A673 (cell line): ENCODE results near the gene ITPR3. TPM values are rescaled to one million over a fixed set of nuclear protein-coding genes. Genes with fewer than 3 reads are reported as not detected.

Experiments
- BruUV-seq: library from RNA; stranded (reverse); fragments of 400-500 nt; replicated peaks from 2 replicates; lab custom pipeline; 2021; lab: Mats Ljungman, UMichigan
- CTCF ChIA-PET: fragments of 300-600 bp; sonication (Branson Sonifier 250); formaldehyde crosslinking; loops from one replicate; lab custom pipeline; 2022; ENCODE audit warnings: antibody characterized with exemption; lab: Charles Lee
- POLR2A ChIA-PET: fragments of 300-600 bp; sonication (Branson Sonifier 250); formaldehyde crosslinking; loops from one replicate; lab custom pipeline; 2022; ENCODE audit warnings: antibody characterized with exemption; ENCODE audit not compliant: low non-redundant PET; lab: Charles Lee
- DNase-seq: peaks from one replicate; pipeline ENCODE4 v3.0.0-alpha.2; 2015; ENCODE audit warnings: low spot score
- H3K27ac ChIP-seq: fragments of 200-600 bp; sonication (generic); 2 replicates; pipeline ENCODE4 v1.5.1; 2016; ENCODE audit warnings: mixed run types, low read depth, mild to moderate bottlenecking, mixed read lengths, antibody characterized with exemption, low read length; ENCODE audit not compliant: poor library complexity, severe bottlenecking
- H3K27me3 ChIP-seq: fragments of 200-600 bp; sonication (generic); replicated peaks from 2 replicates; pipeline ENCODE4 v1.6.1; 2017; ENCODE audit warnings: mixed run types, low read depth, mild to moderate bottlenecking, mixed read lengths, antibody characterized with exemption, low read length; ENCODE audit not compliant: insufficient read depth, poor library complexity
- H3K36me3 ChIP-seq: fragments of 200-600 bp; sonication (generic); 2 replicates; pipeline ENCODE4 v1.6.1; 2016; ENCODE audit warnings: mixed run types, mild to moderate bottlenecking, mixed read lengths, antibody characterized with exemption, low read length; ENCODE audit not compliant: insufficient read depth, poor library complexity, severe bottlenecking
- H3K4me1 ChIP-seq: fragments of 200-600 bp; sonication (generic); 2 replicates; pipeline ENCODE4 v1.6.1; 2017; ENCODE audit warnings: mixed run types, mild to moderate bottlenecking, mixed read lengths, antibody characterized with exemption, low read length; ENCODE audit not compliant: insufficient read depth, poor library complexity, severe bottlenecking
- H3K4me3 ChIP-seq: fragments of 200-600 bp; sonication (generic); 2 replicates; pipeline ENCODE4 v1.5.1; 2016; ENCODE audit warnings: low read depth, mixed run types, mild to moderate bottlenecking, mixed read lengths, low read length; ENCODE audit not compliant: poor library complexity, severe bottlenecking
- H3K9me3 ChIP-seq: fragments of 200-600 bp; sonication (generic); 2 replicates; pipeline ENCODE4 v1.6.1; 2016; ENCODE audit warnings: mixed run types, low read depth, mild to moderate bottlenecking, mixed read lengths, antibody characterized with exemption, low read length; ENCODE audit not compliant: poor library complexity, severe bottlenecking
- CTCF ChIP-seq: fragments of 300-800, 200-600 bp; sonication (generic); conservative IDR thresholded peaks from 2 replicates; pipeline ENCODE4 v1.5.1; 2017; ENCODE audit warnings: low read depth, mild to moderate bottlenecking, antibody characterized with exemption, low read length, moderate library complexity, mixed read lengths
- EZH2 ChIP-seq: fragments of 200-600 bp; sonication (generic); IDR thresholded peaks from 2 replicates; pipeline ENCODE4 v1.6.1; 2017; ENCODE audit warnings: borderline replicate concordance, low read depth, mild to moderate bottlenecking, mixed read lengths, antibody characterized with exemption, low read length; ENCODE audit not compliant: poor library complexity, severe bottlenecking
- intact Hi-C: fragments of 100-400 bp; cut with micrococcal nuclease; formaldehyde crosslinking; loops from one replicate; pipeline ENCODE4 v1.10.0; 2022; ENCODE audit not compliant: unreplicated experiment
- total RNA-seq: library from RNA; stranded (reverse); gene quantifications from 2 replicates; pipeline ENCODE4 v1.2.3, GENCODE V29; 2021

The ITPR3 gene
- total RNA-seq, 1 experiment from 2014 or later = 27.8 TPM

- H3K4me3 ChIP-seq = no peak overlapping the region
- no peak for TF ChIP-seq EZH2
- TF ChIP-seq CTCF = no peak
- H3K4me1 ChIP-seq = no peaks in the 10 kb centered on the region
- H3K36me3 ChIP-seq = peaks cover 24% of the 10 kb centered on the region
- ChIA-PET CTCF (no interaction called here), POLR2A (no interaction called here)
- no peak overlapping the region for H3K27ac ChIP-seq
- H3K27me3 ChIP-seq = no peaks in the 10 kb centered on the region
- intact Hi-C loops = no loop called here
- no TSS peak for BruUV-seq
- no peaks in the 10 kb centered on the region for H3K9me3 ChIP-seq
- DNase-seq = no peak
Measured at GRCh38 chr6:33684428-33684896, 63.3 kb downstream of the ITPR3 start.

GRCh38 chr6:33684983-33685382 lies 63.9 kb downstream of the ITPR3 start:
- BruUV-seq = no TSS peak
- Histone ChIP-seq H3K27me3 (no peaks in the 10 kb centered on the region), H3K27ac (no peak overlapping the region), H3K36me3 (peaks cover 21% of the 10 kb centered on the region), H3K4me3 (no peak overlapping the region), H3K9me3 (no peaks in the 10 kb centered on the region), H3K4me1 (no peaks in the 10 kb centered on the region)
- intact Hi-C loops = no loop called here
- TF ChIP-seq CTCF = no peak
- TF ChIP-seq EZH2 = no peak
- CTCF ChIA-PET = no interaction called here
- no peak for DNase-seq
- POLR2A ChIA-PET = no interaction called here

GRCh38 chr6:33685411-33686224 lies 64.5 kb downstream of the ITPR3 start:
- TF ChIP-seq CTCF (no peak), EZH2 (no peak)
- BruUV-seq = no TSS peak
- H3K36me3 ChIP-seq = peaks cover 21% of the 10 kb centered on the region
- H3K9me3 ChIP-seq = no peaks in the 10 kb centered on the region
- no peak overlapping the region for H3K27ac ChIP-seq
- POLR2A ChIA-PET = no interaction called here
- DNase-seq = no peak
- CTCF ChIA-PET = no interaction called here
- no peaks in the 10 kb centered on the region for H3K4me1 ChIP-seq
- intact Hi-C loops = no loop called here
- H3K4me3 ChIP-seq = no peak overlapping the region
- H3K27me3 ChIP-seq = no peaks in the 10 kb centered on the region
